Peyer's patch (tissue), 4 donors: Measurements from ENCODE around the gene ASIC4. TPM values are rescaled to one million over a fixed set of nuclear protein-coding genes. Genes with fewer than 3 reads are reported as not detected.

Source experiments
- DNase-seq, 3 donors: peaks; one replicate each; pipeline ENCODE4 v3.0.0-alpha.2; 2017 to 2019
- H3K27ac ChIP-seq, 4 donors: fragments of 200-600 bp; sonication (generic); one replicate each; pipeline ENCODE4 v1.5.1; 2016 to 2019
- H3K27me3 ChIP-seq, 2 donors: fragments of 200-600 bp; sonication (generic); one replicate each; pipeline ENCODE4 v1.5.1; 2019
- H3K36me3 ChIP-seq, 3 donors: fragments of 200-600 bp; sonication (generic); one replicate each; pipeline ENCODE4 v1.5.1; 2016 to 2019
- H3K4me1 ChIP-seq, 4 donors: fragments of 200-600 bp; sonication (generic); one replicate each; pipeline ENCODE4 v1.5.1; 2016 to 2019
- H3K4me3 ChIP-seq, 4 donors: fragments of 200-600 bp; sonication (generic); 1 replicate in 3 of 4; 2 replicates in 1 of 4; pipeline ENCODE4 v1.5.1; 2016 to 2019; ENCODE audit warnings: mild to moderate bottlenecking in 1 of 4
- H3K9me3 ChIP-seq, 4 donors: fragments of 200-600 bp; sonication (generic); one replicate each; pipeline ENCODE4 v1.5.1; 2016 to 2019; ENCODE audit warnings: mild to moderate bottlenecking in 1 of 4
- CTCF ChIP-seq, 6 experiments: fragments of 450-650 bp in 4 of 6; fragments of 200-600 bp in 2 of 6; sonication (generic) in 1 of 6; IDR thresholded peaks; one replicate each; pipeline ENCODE4 v1.5.1; 2017 to 2019; ENCODE audit warnings: antibody characterized with exemption in 6 of 6, mild to moderate bottlenecking in 3 of 6, moderate library complexity in 1 of 6
- POLR2A ChIP-seq, 2 donors: fragments of 450-650 bp; IDR thresholded peaks; one replicate each; pipeline ENCODE4 v1.5.1; 2017; ENCODE audit warnings: antibody characterized with exemption in 2 of 2, mild to moderate bottlenecking in 2 of 2, moderate library complexity in 2 of 2
- total RNA-seq, 4 donors: library from RNA; depleted of rRNA; stranded (reverse); fragments of >200 nt; gene quantifications; one replicate each; pipeline ENCODE4 v1.1.0, GENCODE V29; 2016

Gene ASIC4, protein sequence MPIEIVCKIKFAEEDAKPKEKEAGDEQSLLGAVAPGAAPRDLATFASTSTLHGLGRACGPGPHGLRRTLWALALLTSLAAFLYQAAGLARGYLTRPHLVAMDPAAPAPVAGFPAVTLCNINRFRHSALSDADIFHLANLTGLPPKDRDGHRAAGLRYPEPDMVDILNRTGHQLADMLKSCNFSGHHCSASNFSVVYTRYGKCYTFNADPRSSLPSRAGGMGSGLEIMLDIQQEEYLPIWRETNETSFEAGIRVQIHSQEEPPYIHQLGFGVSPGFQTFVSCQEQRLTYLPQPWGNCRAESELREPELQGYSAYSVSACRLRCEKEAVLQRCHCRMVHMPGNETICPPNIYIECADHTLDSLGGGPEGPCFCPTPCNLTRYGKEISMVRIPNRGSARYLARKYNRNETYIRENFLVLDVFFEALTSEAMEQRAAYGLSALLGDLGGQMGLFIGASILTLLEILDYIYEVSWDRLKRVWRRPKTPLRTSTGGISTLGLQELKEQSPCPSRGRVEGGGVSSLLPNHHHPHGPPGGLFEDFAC
- under 1 TPM in 1 of 4 donors, not detected in 3; 0.27 TPM for total RNA-seq

DNA sequence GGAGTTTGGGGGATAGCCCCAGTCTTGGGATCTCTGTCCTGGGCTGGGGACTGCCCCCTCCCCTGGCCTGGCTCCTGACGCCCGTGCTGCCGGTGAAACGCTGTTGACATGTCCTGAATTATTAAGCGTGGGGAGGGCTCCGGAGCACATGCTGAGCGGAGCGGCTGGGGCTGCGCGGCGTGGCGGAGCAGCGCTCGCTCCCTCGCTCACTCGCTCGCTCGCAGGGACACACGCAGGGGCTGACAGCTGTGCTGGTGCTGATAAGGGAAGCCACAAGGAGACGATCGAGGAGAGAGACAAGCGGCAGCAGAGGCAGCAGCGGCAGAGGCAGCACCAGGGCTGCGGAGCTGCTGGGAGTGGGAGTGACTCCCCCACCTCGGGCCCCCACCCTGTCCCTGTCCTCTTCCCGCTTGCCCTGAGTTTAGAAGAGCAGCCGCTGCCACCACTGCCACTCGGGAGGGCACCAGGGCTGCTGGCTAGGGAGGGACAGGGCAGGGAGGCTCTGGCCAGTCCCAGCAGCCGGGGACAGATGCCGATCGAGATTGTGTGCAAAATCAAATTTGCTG, at the start of gene ASIC4:
ASIC4 (plus strand) TSS at position 287 of the 566 bp plus-strand sequence; CDS start at position 530, 243 bp downstream.
- no peak for TF ChIP-seq CTCF (IDR thresholded peaks at IDR 0.05)
- TF ChIP-seq POLR2A (IDR thresholded peaks at IDR 0.05): no peak
- H3K27ac ChIP-seq: no peak within 1 kb of the TSS
- DNase-seq: no peak
- no peaks in the 10 kb centered on the region for H3K9me3 ChIP-seq
- H3K27me3 ChIP-seq: peaks cover 0 to 14% of the 10 kb centered on the region in 2 donors
- no peaks in the 10 kb centered on the region for H3K36me3 ChIP-seq
- peaks cover 0 to 11% (median 0%) of the 10 kb centered on the region in 4 donors for H3K4me1 ChIP-seq
- no peak within 1 kb of the TSS for H3K4me3 ChIP-seq

GRCh38 chr2:219465659-219466561, 48.4 kb upstream of the ASIC4 start:
- TF ChIP-seq CTCF (IDR thresholded peaks at IDR 0.05): no peak
- no peak for TF ChIP-seq POLR2A (IDR thresholded peaks at IDR 0.05)
- Histone ChIP-seq H3K27me3 (no peaks in the 10 kb centered on the region), H3K36me3 (no peaks in the 10 kb centered on the region), H3K4me3 (no peak overlapping the region), H3K9me3 (no peaks in the 10 kb centered on the region), H3K4me1 (no peaks in the 10 kb centered on the region), H3K27ac (no peak overlapping the region)
- DNase-seq: no peak

- no peaks in the 10 kb centered on the region for H3K36me3 ChIP-seq
- H3K9me3 ChIP-seq: no peaks in the 10 kb centered on the region
- H3K4me1 ChIP-seq: no peaks in the 10 kb centered on the region
- no peak for DNase-seq
- H3K27me3 ChIP-seq: no peaks in the 10 kb centered on the region
- H3K4me3 ChIP-seq: no peak overlapping the region
- TF ChIP-seq POLR2A (IDR thresholded peaks at IDR 0.05) (no peak), CTCF (IDR thresholded peaks at IDR 0.05) (no peak)
- no peak overlapping the region for H3K27ac ChIP-seq
Measured at GRCh38 chr2:219466816-219467735, 47.2 kb upstream of the ASIC4 start.

DNA sequence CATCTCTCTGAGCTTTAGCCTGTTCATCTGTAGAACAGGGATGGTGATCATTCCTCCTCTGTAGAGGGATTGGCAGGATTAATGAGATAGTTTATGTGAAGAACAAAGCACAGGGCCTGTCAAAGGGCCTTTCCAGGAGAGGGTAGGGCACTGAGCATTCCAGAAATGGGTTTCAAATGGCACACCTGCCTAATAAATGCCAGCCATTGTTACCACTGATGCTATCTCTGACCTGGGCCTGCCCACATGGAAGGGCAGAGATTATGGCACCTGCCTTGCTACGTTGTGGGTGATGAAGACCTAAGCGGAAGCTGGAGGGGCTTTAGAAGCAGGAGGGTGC, 46.6 kb upstream of the ASIC4 start:
- DNase-seq: no peak
- no peaks in the 10 kb centered on the region for H3K36me3 ChIP-seq
- no peak overlapping the region for H3K4me3 ChIP-seq
- no peaks in the 10 kb centered on the region for H3K9me3 ChIP-seq
- no peak for TF ChIP-seq CTCF (IDR thresholded peaks at IDR 0.05)
- no peak for TF ChIP-seq POLR2A (IDR thresholded peaks at IDR 0.05)
- no peak overlapping the region for H3K27ac ChIP-seq
- no peaks in the 10 kb centered on the region for H3K27me3 ChIP-seq
- H3K4me1 ChIP-seq: no peaks in the 10 kb centered on the region
